Liver (tissue), 9 donors: Measurements from ENCODE around the gene GSC. TPM values are rescaled to one million over a fixed set of nuclear protein-coding genes. Genes with fewer than 3 reads are reported as not detected.

Experiments used
- DNase-seq: peaks from one replicate; pipeline ENCODE4 v3.0.0-alpha.2; 2017; ENCODE audit warnings: low spot score
- H3K27ac ChIP-seq, 2 donors: one replicate each; pipeline ENCODE4 v1.7.0; 2013; ENCODE audit warnings: inconsistent platforms in 2 of 2, low read length in 2 of 2, control low read depth in 1 of 2, low read depth in 1 of 2, mild to moderate bottlenecking in 1 of 2
- H3K27me3 ChIP-seq, 4 donors: one replicate each; pipeline versions ENCODE4 v1.6.1 to v1.7.0; 2013; ENCODE audit warnings: low read length in 3 of 4, inconsistent platforms in 1 of 4, mild to moderate bottlenecking in 1 of 4, moderate library complexity in 1 of 4; ENCODE audit not compliant: control insufficient read depth in 4 of 4, insufficient read depth in 4 of 4
- H3K36me3 ChIP-seq, 4 donors: one replicate each; pipeline versions ENCODE4 v1.6.1 to v1.7.0; 2013; ENCODE audit warnings: low read length in 3 of 4, mild to moderate bottlenecking in 3 of 4, low read depth in 1 of 4, moderate library complexity in 1 of 4; ENCODE audit not compliant: control insufficient read depth in 4 of 4, insufficient read depth in 3 of 4
- H3K4me1 ChIP-seq, 4 donors: one replicate each; pipeline versions ENCODE4 v1.6.1 to v1.7.0; 2013; ENCODE audit warnings: low read length in 3 of 4, mild to moderate bottlenecking in 3 of 4, moderate library complexity in 1 of 4; ENCODE audit not compliant: control insufficient read depth in 4 of 4, insufficient read depth in 4 of 4
- H3K4me3 ChIP-seq, 3 donors: one replicate each; pipeline versions ENCODE4 v1.6.1 to v1.7.0; 2013; ENCODE audit warnings: low read length in 3 of 3, control low read depth in 1 of 3, low read depth in 1 of 3, mild to moderate bottlenecking in 1 of 3
- H3K9ac ChIP-seq, 2 donors: one replicate each; pipeline ENCODE4 v1.7.0; 2013; ENCODE audit warnings: low read length in 2 of 2, mild to moderate bottlenecking in 2 of 2, moderate library complexity in 2 of 2, control low read depth in 1 of 2, low read depth in 1 of 2
- H3K9me3 ChIP-seq, 4 donors: one replicate each; pipeline versions ENCODE4 v1.6.1 to v1.7.0; 2013; ENCODE audit warnings: low read length in 3 of 4; ENCODE audit not compliant: control insufficient read depth in 4 of 4
- EGR1 ChIP-seq, 2 donors: IDR thresholded peaks; 2 replicates each; pipeline ENCODE4 v1.6.1; 2016 to 2018; ENCODE audit warnings: antibody characterized with exemption in 2 of 2, low read depth in 2 of 2
- FOXA1 ChIP-seq: IDR thresholded peaks from 2 replicates; pipeline ENCODE4 v1.6.1; 2016; ENCODE audit warnings: antibody characterized with exemption
- FOXA2 ChIP-seq: IDR thresholded peaks from 2 replicates; pipeline ENCODE4 v1.6.1; 2016; ENCODE audit warnings: antibody characterized with exemption
- GABPA ChIP-seq, 2 donors: IDR thresholded peaks in 1 of 2; conservative IDR thresholded peaks in 1 of 2; 2 replicates each; pipeline ENCODE4 v1.6.1; 2016; ENCODE audit warnings: antibody characterized with exemption in 2 of 2, mild to moderate bottlenecking in 1 of 2, moderate library complexity in 1 of 2
- HNF4A ChIP-seq, 2 donors: conservative IDR thresholded peaks; 2 replicates each; pipeline ENCODE4 v1.6.1; 2016; ENCODE audit warnings: antibody characterized with exemption in 2 of 2, mild to moderate bottlenecking in 2 of 2
- HNF4G ChIP-seq: IDR thresholded peaks from 2 replicates; pipeline ENCODE4 v1.6.1; 2016; ENCODE audit warnings: antibody characterized with exemption
- JUND ChIP-seq, 2 donors: IDR thresholded peaks; 2 replicates each; pipeline ENCODE4 v1.6.1; 2016; ENCODE audit warnings: antibody characterized with exemption in 2 of 2
- NR2F2 ChIP-seq: IDR thresholded peaks from 2 replicates; pipeline ENCODE4 v1.6.1; 2016; ENCODE audit warnings: antibody characterized with exemption
- RAD21 ChIP-seq, 2 donors: IDR thresholded peaks; 2 replicates each; pipeline ENCODE4 v1.6.1; 2016; ENCODE audit warnings: antibody characterized with exemption in 2 of 2, mild to moderate bottlenecking in 2 of 2
- RXRA ChIP-seq, 2 donors: IDR thresholded peaks; 2 replicates each; pipeline ENCODE4 v1.6.1; 2017 to 2018; ENCODE audit warnings: antibody characterized with exemption in 2 of 2, mild to moderate bottlenecking in 1 of 2
- SP1 ChIP-seq: IDR thresholded peaks from 2 replicates; pipeline ENCODE4 v1.6.1; 2018; ENCODE audit warnings: antibody characterized with exemption, mild to moderate bottlenecking
- TAF1 ChIP-seq: conservative IDR thresholded peaks from 2 replicates; pipeline ENCODE4 v1.6.1; 2016; ENCODE audit warnings: antibody characterized with exemption, mild to moderate bottlenecking
- YY1 ChIP-seq: IDR thresholded peaks from 2 replicates; pipeline ENCODE4 v1.6.1; 2016; ENCODE audit warnings: antibody characterized with exemption, mild to moderate bottlenecking
- WGBS: extraction: QIAGEN DNeasy Blood & Tissue Kit; methylation state at CpG from one replicate; pipeline ENCODE4 v1.1.7; 2013; 5-methylcytosine and 5-hydroxymethylcytosine counted together
- polyA plus RNA-seq, 2 donors: library from polyadenylated mRNA; stranded (reverse) in 1 of 2; unstranded in 1 of 2; fragments of 200-250 nt in 1 of 2; fragments of >200 nt in 1 of 2; fragmentation: Nextera tagmentation in 1 of 2; extraction: Ambion mirVana in 1 of 2; gene quantifications; one replicate each; pipeline versions ENCODE4 v1.2.1 to v1.2.3, GENCODE V29; 2013 to 2015
- total RNA-seq, 2 donors: library from RNA; depleted of rRNA; stranded (reverse); fragments of >200 nt; gene quantifications; one replicate each; pipeline ENCODE4 v1.2.3, GENCODE V29; 2014
- TF ChIP-seq, protein P1 (sequence below): IDR thresholded peaks from 2 replicates; pipeline ENCODE4 v1.6.1; 2016; ENCODE audit warnings: antibody characterized with exemption, mild to moderate bottlenecking
- TF ChIP-seq, protein P2 (sequence below): fragments of 150-350 bp; IDR thresholded peaks from 2 replicates; pipeline ENCODE4 v1.5.1; 2017; ENCODE audit warnings: improper control_type of control experiment, low read depth, low read length; ENCODE audit not compliant: missing input control
- TF ChIP-seq, protein P3 (sequence below): IDR thresholded peaks from 2 replicates; pipeline ENCODE4 v1.6.1; 2016; ENCODE audit warnings: antibody characterized with exemption
- TF ChIP-seq, protein P4 (sequence below): IDR thresholded peaks from 2 replicates; pipeline ENCODE4 v1.6.1; 2016; ENCODE audit warnings: antibody characterized with exemption
- TF ChIP-seq, protein P5 (sequence below): IDR thresholded peaks from 2 replicates; pipeline ENCODE4 v1.6.1; 2016; ENCODE audit warnings: antibody characterized with exemption
- donor health status: healthy.
- donor health status: healthy.
- donor health status: healthy.
- donor health status: healthy.
- donor health status: healthy.

The GSC gene
- total and polyA plus RNA-seq, 4 donors: not detected

DNA sequence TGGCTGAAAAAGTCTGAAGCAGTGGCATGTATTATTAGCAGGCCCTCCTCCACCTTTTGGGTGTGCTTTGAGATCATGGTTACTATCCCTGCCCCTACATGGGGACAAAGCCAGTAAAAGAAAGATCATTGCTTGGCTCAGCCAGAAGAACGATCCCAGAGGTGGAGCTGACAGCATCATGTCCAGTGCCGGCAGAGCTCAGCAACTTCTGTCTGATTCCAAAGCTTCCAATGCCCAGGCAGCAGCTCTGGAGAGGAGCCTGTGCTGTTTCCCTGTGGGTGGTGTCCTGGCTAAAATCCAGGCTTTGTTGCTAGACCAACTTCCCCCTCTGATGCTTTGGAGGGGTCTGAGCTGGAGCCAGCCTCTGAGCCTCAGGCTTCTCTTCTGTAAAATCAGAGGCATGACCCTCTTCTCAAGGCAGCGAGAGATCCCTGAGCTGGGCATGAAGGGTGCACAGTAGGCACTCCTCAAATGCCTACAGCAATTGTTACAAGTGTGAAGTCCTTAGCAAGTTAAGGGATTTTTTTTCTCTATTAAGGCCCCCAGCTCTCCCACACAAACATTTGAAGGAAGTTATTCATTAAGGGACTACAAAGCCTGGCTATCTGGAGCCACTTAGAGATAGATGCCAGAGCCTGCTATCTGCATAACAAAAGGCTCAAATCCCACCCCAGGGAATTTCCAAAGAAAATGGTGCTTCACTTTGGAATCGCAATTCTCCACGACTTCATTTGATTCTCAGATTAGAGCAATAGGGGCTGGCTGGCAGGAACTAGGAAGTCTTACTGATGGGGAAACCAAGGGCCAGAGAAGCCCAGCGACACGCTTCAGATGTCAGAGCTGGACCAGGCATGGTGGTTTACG is 10.9 kb upstream of the GSC start:
- no peaks in the 10 kb centered on the region for H3K4me1 ChIP-seq
- no peaks in the 10 kb centered on the region for H3K36me3 ChIP-seq
- no peaks in the 10 kb centered on the region for H3K9me3 ChIP-seq
- WGBS: 61% methylated on average over 8 of the region's 8 CpGs
- H3K4me3 ChIP-seq: no peak overlapping the region
- H3K27me3 ChIP-seq: peaks cover 0 to 22% (median 0%) of the 10 kb centered on the region in 4 donors
- H3K9ac ChIP-seq: no peak overlapping the region
- no peak for DNase-seq
- H3K27ac ChIP-seq: no peak overlapping the region
- TF ChIP-seq EGR1 (IDR thresholded peaks at IDR 0.05; ENCODE audit: low read depth in 2 of 2) (no peak), SP1 (no peak), HNF4G (no peak), FOXA1 (no peak), FOXA2 (no peak), HNF4A (conservative IDR thresholded peaks at IDR 0.05) (no peak), JUND (IDR thresholded peaks at IDR 0.05) (no peak), TAF1 (no peak), RAD21 (IDR thresholded peaks at IDR 0.05) (no peak), GABPA (IDR thresholded peaks at IDR 0.05 in 1 of 2, conservative IDR thresholded peaks at IDR 0.05 in 1 of 2) (no peak), NR2F2 (no peak), YY1 (no peak), RXRA (IDR thresholded peaks at IDR 0.05) (no peak)
- TF ChIP-seq, protein P1, sequence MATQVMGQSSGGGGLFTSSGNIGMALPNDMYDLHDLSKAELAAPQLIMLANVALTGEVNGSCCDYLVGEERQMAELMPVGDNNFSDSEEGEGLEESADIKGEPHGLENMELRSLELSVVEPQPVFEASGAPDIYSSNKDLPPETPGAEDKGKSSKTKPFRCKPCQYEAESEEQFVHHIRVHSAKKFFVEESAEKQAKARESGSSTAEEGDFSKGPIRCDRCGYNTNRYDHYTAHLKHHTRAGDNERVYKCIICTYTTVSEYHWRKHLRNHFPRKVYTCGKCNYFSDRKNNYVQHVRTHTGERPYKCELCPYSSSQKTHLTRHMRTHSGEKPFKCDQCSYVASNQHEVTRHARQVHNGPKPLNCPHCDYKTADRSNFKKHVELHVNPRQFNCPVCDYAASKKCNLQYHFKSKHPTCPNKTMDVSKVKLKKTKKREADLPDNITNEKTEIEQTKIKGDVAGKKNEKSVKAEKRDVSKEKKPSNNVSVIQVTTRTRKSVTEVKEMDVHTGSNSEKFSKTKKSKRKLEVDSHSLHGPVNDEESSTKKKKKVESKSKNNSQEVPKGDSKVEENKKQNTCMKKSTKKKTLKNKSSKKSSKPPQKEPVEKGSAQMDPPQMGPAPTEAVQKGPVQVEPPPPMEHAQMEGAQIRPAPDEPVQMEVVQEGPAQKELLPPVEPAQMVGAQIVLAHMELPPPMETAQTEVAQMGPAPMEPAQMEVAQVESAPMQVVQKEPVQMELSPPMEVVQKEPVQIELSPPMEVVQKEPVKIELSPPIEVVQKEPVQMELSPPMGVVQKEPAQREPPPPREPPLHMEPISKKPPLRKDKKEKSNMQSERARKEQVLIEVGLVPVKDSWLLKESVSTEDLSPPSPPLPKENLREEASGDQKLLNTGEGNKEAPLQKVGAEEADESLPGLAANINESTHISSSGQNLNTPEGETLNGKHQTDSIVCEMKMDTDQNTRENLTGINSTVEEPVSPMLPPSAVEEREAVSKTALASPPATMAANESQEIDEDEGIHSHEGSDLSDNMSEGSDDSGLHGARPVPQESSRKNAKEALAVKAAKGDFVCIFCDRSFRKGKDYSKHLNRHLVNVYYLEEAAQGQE: no peak
- TF ChIP-seq, protein P2, sequence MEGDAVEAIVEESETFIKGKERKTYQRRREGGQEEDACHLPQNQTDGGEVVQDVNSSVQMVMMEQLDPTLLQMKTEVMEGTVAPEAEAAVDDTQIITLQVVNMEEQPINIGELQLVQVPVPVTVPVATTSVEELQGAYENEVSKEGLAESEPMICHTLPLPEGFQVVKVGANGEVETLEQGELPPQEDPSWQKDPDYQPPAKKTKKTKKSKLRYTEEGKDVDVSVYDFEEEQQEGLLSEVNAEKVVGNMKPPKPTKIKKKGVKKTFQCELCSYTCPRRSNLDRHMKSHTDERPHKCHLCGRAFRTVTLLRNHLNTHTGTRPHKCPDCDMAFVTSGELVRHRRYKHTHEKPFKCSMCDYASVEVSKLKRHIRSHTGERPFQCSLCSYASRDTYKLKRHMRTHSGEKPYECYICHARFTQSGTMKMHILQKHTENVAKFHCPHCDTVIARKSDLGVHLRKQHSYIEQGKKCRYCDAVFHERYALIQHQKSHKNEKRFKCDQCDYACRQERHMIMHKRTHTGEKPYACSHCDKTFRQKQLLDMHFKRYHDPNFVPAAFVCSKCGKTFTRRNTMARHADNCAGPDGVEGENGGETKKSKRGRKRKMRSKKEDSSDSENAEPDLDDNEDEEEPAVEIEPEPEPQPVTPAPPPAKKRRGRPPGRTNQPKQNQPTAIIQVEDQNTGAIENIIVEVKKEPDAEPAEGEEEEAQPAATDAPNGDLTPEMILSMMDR: no peak
- TF ChIP-seq, protein P3, sequence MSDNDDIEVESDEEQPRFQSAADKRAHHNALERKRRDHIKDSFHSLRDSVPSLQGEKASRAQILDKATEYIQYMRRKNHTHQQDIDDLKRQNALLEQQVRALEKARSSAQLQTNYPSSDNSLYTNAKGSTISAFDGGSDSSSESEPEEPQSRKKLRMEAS: no peak
- TF ChIP-seq, protein P4, sequence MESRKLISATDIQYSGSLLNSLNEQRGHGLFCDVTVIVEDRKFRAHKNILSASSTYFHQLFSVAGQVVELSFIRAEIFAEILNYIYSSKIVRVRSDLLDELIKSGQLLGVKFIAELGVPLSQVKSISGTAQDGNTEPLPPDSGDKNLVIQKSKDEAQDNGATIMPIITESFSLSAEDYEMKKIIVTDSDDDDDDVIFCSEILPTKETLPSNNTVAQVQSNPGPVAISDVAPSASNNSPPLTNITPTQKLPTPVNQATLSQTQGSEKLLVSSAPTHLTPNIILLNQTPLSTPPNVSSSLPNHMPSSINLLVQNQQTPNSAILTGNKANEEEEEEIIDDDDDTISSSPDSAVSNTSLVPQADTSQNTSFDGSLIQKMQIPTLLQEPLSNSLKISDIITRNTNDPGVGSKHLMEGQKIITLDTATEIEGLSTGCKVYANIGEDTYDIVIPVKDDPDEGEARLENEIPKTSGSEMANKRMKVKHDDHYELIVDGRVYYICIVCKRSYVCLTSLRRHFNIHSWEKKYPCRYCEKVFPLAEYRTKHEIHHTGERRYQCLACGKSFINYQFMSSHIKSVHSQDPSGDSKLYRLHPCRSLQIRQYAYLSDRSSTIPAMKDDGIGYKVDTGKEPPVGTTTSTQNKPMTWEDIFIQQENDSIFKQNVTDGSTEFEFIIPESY: no peak
- TF ChIP-seq, protein P5, sequence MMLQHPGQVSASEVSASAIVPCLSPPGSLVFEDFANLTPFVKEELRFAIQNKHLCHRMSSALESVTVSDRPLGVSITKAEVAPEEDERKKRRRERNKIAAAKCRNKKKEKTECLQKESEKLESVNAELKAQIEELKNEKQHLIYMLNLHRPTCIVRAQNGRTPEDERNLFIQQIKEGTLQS: no peak
